Measurements from ENCODE around the gene CHST3. TPM values are rescaled to one million over a fixed set of nuclear protein-coding genes. Genes with fewer than 3 reads are reported as not detected.

The CHST3 gene
- total RNA-seq, 1 experiment from 2014 or later = 44.6 TPM

DNA sequence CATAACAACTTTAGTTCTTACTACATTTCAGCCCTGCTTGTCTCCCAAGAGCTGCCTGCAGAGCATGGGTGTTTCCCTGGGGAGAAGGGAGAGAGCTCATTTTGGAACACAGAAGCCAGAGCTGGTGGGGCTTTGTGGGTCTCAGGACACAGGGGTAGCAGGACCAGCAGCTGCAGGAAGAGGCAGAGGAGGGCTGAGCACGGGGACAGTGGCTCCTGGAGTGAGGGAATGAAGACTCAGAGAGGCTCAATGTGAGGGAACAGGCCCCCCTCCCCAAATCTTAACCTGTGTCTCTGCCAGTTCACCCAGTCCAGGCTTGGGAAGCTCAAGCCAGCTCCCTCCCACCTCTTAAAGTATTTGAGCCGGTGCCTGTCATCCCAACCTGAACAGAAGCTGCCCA lies 50.0 kb downstream of the CHST3 start:
- in situ Hi-C loops (cut with HindIII; ENCODE audit: low pct_unique_long_range_greater_than_20kb, low sequenced_read_pairs) = no loop called here
- DNase-seq (ENCODE audit: low read depth, low spot score) = no peak
- Histone ChIP-seq H3K4me1 (ENCODE audit: control insufficient read depth, insufficient read depth, low read length) (0 out of 2 replicates have a peak, but pooled peaks cover 10% of the 10 kb centered on the region), H3K27me3 (ENCODE audit: control insufficient read depth, insufficient read depth, low read length) (no peaks in the 10 kb centered on the region), H3K4me3 (ENCODE audit: low read depth in 2 of 2, low read length in 2 of 2) (no peak overlapping the region), H3K9me3 (ENCODE audit: control insufficient read depth, insufficient read depth, low read depth, low read length) (no peaks in the 10 kb centered on the region), H3K27ac (ENCODE audit: low read length) (no peak overlapping the region), H3K36me3 (ENCODE audit: control insufficient read depth, insufficient read depth, low read length) (no peaks in the 10 kb centered on the region)
- ChIA-PET CTCF (interaction anchor here (1.1 kb wide), 1 partner anchor 25 kb away, joined by 3 read pairs; no protein-coding TSS in a partner anchor), POLR2A (interaction anchor here (0.5 kb wide), 1 partner anchor 16 kb away, joined by 7 read pairs; no protein-coding TSS in a partner anchor)
- BruUV-seq (replicated peaks) = no TSS peak
- ATAC-seq = no peak
- intact Hi-C loops (cut with micrococcal nuclease; ENCODE audit: unreplicated experiment) = no loop called here
- TF ChIP-seq, protein P1, sequence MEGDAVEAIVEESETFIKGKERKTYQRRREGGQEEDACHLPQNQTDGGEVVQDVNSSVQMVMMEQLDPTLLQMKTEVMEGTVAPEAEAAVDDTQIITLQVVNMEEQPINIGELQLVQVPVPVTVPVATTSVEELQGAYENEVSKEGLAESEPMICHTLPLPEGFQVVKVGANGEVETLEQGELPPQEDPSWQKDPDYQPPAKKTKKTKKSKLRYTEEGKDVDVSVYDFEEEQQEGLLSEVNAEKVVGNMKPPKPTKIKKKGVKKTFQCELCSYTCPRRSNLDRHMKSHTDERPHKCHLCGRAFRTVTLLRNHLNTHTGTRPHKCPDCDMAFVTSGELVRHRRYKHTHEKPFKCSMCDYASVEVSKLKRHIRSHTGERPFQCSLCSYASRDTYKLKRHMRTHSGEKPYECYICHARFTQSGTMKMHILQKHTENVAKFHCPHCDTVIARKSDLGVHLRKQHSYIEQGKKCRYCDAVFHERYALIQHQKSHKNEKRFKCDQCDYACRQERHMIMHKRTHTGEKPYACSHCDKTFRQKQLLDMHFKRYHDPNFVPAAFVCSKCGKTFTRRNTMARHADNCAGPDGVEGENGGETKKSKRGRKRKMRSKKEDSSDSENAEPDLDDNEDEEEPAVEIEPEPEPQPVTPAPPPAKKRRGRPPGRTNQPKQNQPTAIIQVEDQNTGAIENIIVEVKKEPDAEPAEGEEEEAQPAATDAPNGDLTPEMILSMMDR (IDR thresholded peaks at IDR 0.05) = no peak
- TF ChIP-seq POLR2AphosphoS5 (IDR thresholded peaks at IDR 0.05; ENCODE audit: low read depth, low read length) (0 out of 2 replicates have a peak, but pooled peaks have one; percentile 18), TCF7L2 (IDR thresholded peaks at IDR 0.05; ENCODE audit: low read depth, low read length) (no peak)

DNA sequence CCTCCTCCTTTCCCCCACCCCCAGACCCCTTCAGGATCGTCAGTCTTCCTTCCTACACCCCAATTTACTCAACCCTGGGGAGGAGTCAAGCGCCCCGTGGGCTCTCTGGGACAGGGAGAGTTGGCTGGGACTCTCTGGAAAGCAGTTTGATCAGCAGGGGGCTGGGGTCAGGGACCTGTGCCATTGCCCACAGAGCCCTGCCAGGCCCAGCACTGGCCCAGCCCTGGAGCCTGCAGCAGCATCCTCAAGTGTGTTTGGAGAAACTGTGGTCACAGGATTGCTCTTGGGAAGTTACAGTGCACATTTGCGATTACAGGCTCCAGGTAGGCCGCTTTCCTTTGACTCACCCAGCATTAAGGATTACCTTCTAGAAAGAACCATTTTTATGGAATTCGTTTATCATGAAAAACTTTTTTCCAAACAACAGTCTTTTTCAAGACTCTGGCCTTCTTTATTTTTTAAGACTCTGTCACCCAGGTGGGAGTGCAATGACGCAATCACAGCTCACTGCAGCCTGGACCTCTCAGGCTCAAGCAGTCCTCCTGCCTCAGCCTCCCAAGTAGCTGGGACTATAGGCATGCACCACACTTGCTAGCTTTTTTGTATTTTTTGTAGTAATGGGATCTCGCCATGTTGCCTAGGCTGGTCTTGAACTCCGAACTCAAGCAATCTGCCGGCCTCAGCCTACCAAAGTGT lies 50.7 kb downstream of the CHST3 start:
- TF ChIP-seq SIN3A (IDR thresholded peaks at IDR 0.05; ENCODE audit: borderline replicate concordance, insufficient read depth, low read depth, low read length) = no peak
- TF ChIP-seq, protein P2, sequence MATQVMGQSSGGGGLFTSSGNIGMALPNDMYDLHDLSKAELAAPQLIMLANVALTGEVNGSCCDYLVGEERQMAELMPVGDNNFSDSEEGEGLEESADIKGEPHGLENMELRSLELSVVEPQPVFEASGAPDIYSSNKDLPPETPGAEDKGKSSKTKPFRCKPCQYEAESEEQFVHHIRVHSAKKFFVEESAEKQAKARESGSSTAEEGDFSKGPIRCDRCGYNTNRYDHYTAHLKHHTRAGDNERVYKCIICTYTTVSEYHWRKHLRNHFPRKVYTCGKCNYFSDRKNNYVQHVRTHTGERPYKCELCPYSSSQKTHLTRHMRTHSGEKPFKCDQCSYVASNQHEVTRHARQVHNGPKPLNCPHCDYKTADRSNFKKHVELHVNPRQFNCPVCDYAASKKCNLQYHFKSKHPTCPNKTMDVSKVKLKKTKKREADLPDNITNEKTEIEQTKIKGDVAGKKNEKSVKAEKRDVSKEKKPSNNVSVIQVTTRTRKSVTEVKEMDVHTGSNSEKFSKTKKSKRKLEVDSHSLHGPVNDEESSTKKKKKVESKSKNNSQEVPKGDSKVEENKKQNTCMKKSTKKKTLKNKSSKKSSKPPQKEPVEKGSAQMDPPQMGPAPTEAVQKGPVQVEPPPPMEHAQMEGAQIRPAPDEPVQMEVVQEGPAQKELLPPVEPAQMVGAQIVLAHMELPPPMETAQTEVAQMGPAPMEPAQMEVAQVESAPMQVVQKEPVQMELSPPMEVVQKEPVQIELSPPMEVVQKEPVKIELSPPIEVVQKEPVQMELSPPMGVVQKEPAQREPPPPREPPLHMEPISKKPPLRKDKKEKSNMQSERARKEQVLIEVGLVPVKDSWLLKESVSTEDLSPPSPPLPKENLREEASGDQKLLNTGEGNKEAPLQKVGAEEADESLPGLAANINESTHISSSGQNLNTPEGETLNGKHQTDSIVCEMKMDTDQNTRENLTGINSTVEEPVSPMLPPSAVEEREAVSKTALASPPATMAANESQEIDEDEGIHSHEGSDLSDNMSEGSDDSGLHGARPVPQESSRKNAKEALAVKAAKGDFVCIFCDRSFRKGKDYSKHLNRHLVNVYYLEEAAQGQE (IDR thresholded peaks at IDR 0.05; ENCODE audit: insufficient read depth in 1 of 2, low read depth in 2 of 2, low read length in 1 of 2) = no peak
- TF ChIP-seq, protein P1 (IDR thresholded peaks at IDR 0.05) = no peak
- TF ChIP-seq POLR2AphosphoS5 (IDR thresholded peaks at IDR 0.05; ENCODE audit: low read depth, low read length) = no peak
- no peak for TF ChIP-seq TCF7L2 (IDR thresholded peaks at IDR 0.05; ENCODE audit: low read depth, low read length)
- Histone ChIP-seq H3K9me3 (ENCODE audit: control insufficient read depth, insufficient read depth, low read depth, low read length) (no peaks in the 10 kb centered on the region), H3K27me3 (ENCODE audit: control insufficient read depth, insufficient read depth, low read length) (no peaks in the 10 kb centered on the region), H3K4me3 (ENCODE audit: low read depth in 2 of 2, low read length in 2 of 2) (no peak overlapping the region), H3K36me3 (ENCODE audit: control insufficient read depth, insufficient read depth, low read length) (no peaks in the 10 kb centered on the region), H3K4me1 (ENCODE audit: control insufficient read depth, insufficient read depth, low read length) (0 out of 2 replicates have a peak, but pooled peaks cover 10% of the 10 kb centered on the region), H3K27ac (ENCODE audit: low read length) (no peak overlapping the region)
- no peak for DNase-seq (ENCODE audit: low read depth, low spot score)
- BruUV-seq (replicated peaks) = no TSS peak
- in situ Hi-C loops (cut with HindIII; ENCODE audit: low pct_unique_long_range_greater_than_20kb, low sequenced_read_pairs) (no loop called here), intact Hi-C loops (cut with micrococcal nuclease; ENCODE audit: unreplicated experiment) (no loop called here)
- ChIA-PET CTCF (interaction anchor here (1.1 kb wide), 1 partner anchor 25 kb away, joined by 3 read pairs; no protein-coding TSS in a partner anchor), POLR2A (interaction anchor here (0.5 kb wide), 1 partner anchor 17 kb away, joined by 7 read pairs; no protein-coding TSS in a partner anchor)
- ATAC-seq = no peak

All from Panc1 (cell line).